NCI-H345 treated with DMSO at 0.1 percent for 48 hours (cell line): ENCODE results near the gene CPA4.

ENCODE experiments used
- DNase-seq: peaks from one replicate; lab custom pipeline; 2025; ENCODE audit not compliant: unreplicated experiment; lab: John Stamatoyannopoulos, UW

CPA4 gene

GRCh38 chr7:130362251-130362816, 69.4 kb downstream of the CPA4 start:
- DNase-seq = no peak

DNA sequence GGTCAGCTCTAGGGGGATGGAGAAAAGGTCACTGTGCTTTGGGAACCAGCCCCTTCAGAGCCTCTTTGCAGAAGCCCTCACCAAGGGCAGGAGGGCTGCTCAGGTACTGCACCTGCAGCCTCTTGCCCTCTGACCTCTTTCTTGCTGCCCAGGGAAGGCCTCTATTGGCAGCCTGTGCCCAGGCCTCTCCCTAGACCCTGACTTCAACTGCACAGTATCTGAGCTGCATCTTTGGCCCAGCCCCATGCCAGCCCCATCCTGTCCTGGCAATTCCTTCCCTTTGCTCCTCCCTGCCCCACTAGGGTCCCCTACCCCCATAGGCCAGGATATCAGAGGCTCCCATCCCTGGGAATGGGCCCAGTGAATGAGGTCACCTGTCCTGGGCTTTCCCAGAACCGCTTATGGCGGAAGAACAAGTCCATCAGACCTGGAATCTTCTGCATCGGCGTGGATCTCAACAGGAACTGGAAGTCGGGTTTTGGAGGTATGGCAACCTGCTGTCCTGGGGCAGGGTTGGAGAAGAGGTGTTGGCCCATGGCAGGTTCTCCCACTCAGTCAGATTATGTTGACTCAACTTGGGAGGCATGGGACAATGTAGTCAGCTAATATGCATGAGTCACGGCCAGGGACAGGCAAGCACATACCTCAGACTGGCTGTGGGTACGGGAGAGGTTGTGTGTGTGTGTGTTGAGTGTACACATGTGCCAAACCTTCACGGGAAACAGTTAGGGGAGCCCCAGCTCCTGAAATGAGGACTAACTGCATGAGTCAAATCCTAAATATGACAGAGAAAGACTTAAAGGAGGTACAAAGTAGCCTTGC, 70.3 kb downstream of the CPA4 start:
- DNase-seq = no peak

GRCh38 chr7:130364451-130364850, 71.5 kb downstream of the CPA4 start:
- DNase-seq = no peak

GRCh38 chr7:130365088-130365487, 72.1 kb downstream of the CPA4 start:
- peak; percentile 22 for DNase-seq

- DNase-seq = peak; percentile 96
Measured at GRCh38 chr7:130365511-130366441, 72.8 kb downstream of the CPA4 start.

- no peak for DNase-seq
Measured at GRCh38 chr7:130366564-130366963, 73.6 kb downstream of the CPA4 start.

- DNase-seq = no peak
Measured at GRCh38 chr7:130367088-130367755, 74.3 kb downstream of the CPA4 start.

DNA sequence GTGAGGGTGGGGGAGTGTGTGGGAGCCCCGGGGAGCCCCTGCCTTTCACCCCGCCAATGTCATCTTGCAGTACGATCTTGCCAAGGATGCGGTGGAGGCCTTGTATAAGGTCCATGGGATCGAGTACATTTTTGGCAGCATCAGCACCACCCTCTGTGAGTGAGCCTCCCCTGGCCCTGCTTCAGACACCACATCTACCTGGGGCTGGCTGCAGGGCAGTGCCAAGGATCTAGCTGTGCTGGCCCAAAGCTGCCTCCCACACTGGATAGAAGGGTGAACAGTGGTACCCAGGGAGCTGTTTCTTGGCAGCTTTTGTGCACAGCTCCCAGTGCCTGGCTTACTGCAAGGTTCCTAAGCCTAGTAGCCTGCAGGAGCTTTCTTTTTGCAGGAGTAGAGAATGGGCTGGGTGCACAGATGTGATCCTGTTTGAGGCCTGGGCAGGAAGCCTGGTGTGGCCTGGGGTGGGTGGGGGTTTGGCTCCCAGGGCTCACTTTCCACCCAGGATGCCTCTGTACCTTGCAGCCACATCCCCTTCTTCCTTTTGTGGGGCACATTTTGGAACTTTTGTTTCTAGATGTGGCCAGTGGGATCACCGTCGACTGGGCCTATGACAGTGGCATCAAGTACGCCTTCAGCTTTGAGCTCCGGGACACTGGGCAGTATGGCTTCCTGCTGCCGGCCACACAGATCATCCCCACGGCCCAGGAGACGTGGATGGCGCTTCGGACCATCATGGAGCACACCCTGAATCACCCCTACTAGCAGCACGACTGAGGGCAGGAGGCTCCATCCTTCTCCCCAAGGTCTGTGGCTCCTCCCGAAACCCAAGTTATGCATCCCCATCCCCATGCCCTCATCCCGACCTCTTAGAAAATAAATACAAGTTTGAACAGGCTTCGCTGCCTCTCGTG, 75.1 kb downstream of the CPA4 start:
- DNase-seq = no peak

GRCh38 chr7:130369110-130369711, 76.2 kb downstream of the CPA4 start:
- DNase-seq = no peak

GRCh38 chr7:130369831-130370550, 77.0 kb downstream of the CPA4 start:
- DNase-seq = no peak

GRCh38 chr7:130371046-130371445, 78.1 kb downstream of the CPA4 start:
- no peak for DNase-seq

DNA sequence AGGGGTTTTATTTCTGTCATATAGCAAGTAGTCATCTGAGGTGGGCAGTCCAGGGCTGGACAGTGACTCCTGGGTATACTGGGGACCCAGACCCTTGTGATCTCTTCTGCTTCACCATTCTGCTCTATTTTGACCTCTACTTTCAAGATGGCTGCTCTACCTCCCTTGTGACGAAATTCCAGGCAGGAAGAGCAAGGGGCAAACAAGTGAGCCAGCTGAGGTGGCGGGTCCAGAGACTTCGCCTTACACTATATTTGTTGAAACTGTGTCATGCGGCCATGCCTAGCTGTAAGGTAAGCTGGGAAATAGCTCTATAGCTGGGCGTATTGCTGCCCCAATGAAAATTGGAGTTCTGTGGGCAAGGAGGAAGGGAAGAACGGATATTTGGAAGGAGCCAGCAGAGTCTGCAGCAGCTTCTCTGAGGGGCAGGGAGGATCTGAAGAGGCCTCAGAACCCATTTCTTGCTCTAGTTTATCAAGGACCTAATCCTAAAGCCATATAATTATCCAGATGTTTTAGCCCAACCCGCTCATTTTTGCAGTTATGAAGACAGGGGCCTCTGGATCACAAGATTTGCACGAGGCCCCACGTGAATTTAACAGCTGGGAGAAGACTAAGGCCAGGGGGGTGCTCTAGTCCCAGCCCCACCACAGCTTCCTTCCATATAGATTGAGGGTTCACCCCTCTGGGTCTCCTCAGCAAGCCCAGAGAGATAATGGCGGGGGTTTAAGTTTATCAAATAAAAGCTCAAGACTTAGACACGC, 79.6 kb downstream of the CPA4 start:
- DNase-seq = no peak
